CD1c-positive myeloid dendritic cell (primary cell): ENCODE measurements around the gene ESR2.
"Not testable (repeated sequence)": the region's sequence is repeated elsewhere in the genome, so short reads cannot be mapped to it uniquely, and the experiment has no call there.

Source experiments
- DNase-seq: peaks from one replicate; pipeline ENCODE4 v3.0.0-alpha.2; 2016; ENCODE audit errors: extremely low spot score

Gene ESR2

DNA sequence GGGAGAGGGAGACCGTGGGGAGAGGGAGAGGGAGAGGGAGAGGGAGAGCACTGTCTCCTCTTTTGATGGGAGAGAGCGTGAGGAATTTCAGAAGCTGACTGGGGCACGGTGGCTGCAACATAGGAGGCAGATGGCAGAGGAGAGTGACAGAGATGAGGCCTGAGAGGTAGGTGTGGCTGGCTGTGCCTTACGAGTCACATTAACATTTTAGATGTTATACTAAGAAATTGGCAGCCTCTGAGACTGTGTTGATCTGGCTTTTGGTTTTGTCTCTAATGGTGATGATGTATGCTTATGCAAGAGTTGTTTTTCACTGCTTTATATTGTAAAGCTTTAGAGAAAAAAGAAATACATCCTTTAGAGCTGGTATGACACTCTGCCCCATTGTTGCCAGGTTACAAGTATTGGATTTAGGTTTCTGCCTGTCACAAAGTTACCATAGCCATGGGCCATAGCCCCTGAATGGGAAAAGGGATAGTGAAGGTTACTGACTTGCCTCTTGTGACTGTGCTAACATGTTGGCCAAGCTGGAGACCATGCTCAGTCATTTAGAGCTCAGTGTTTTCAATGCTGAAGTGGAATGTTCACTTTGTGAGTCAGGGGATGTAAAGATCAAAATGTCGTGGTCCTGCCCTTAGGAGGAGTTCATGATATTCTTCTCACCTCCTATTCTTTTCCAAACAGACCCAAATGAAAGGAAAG, 255.2 kb downstream of the ESR2 start:
- DNase-seq, result no peak

DNA sequence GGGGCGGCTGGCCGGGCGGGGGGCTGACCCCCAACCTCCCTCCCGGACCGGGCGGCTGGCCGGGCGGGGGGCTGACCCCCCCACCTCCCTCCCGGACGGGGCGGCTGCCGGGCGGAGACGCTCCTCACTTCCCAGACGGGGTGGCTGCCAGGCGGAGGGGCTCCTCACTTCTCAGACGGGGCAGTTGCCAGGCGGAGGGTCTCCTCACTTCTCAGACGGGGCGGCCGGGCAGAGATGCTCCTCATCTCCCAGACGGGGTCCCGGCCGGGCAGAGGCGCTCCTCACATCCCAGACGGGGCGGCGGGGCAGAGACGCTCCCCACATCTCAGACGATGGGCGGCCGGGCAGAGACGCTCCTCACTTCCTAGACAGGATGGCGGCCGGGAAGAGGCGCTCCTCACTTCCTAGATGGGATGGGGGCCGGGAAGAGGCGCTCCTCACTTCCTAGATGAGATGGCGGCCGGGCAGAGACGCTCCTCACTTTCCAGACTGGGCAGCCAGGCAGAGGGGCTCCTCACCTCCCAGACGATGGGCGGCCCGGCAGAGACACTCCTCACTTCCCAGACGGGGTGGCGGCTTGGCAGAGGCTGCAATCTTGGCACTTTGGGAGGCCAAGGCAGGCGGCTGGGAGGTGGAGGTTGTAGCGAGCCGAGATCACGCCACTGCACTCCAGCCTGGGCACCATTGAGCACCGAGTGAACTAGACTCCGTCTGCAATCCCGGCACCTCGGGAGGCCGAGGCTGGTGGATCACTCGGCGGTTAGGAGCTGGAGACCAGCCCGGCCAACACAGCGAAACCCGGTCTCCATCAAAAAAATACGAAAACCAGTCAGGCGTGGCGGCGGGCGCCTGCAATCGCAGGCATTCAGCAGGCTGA, 256.1 kb downstream of the ESR2 start:
- DNase-seq, result not testable (repeated sequence)

DNA sequence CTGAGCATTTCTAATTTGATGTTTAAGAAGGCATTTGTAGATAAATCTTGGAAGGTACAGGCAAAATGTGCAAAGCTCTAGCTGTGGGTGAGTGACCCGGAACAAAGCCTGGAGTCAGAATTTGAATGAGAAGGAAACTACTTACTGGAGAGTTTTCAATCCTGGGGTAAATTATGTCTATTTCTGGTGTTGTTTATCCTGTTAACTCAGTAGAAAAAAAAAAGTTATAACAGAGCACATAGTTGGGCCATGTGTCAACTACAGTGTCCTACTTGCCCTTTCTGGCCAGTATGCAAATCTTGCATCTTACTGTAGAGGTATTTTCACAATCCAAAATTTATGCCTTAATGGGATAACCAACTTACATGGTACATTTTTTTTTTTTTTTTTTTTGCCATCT, 259.0 kb downstream of the ESR2 start:
- no peak for DNase-seq
